GM10266 (cell line): ENCODE measurements around the gene LPO.

Experiments
- DNase-seq: peaks from one replicate; pipeline ENCODE4 v3.0.0; 2012; ENCODE audit errors: extremely low spot score
- CTCF ChIP-seq: IDR thresholded peaks from 2 replicates; pipeline ENCODE4 v1.5.1; 2012; ENCODE audit warnings: mild to moderate bottlenecking, low read depth; ENCODE audit not compliant: control insufficient read depth, insufficient read depth; ENCODE audit errors: missing control alignments

Gene LPO

GRCh38 chr17:58238147-58238634 is at the start of gene LPO:
TSS of gene LPO (plus strand) at chr17:58238584. CDS start at chr17:58242980, 4,396 bp downstream.
- no peak for DNase-seq
- no peak for TF ChIP-seq CTCF

GRCh38 chr17:58189436-58190146 is 48.8 kb upstream of the LPO start:
- TF ChIP-seq CTCF: no peak
- DNase-seq: no peak

- no peak for DNase-seq
- TF ChIP-seq CTCF: no peak
These were observed 47.0 kb upstream of the LPO start for GRCh38 chr17:58191241-58191896.

- DNase-seq: no peak
- TF ChIP-seq CTCF: no peak
These were observed 45.8 kb upstream of the LPO start, which contains the start of gene EPX for GRCh38 chr17:58192612-58193011. TSS of gene EPX (plus strand) at chr17:58192726. CDS start at chr17:58192847, 121 bp downstream.

GRCh38 chr17:58193641-58194255 is 44.6 kb upstream of the LPO start:
- no peak for TF ChIP-seq CTCF
- no peak for DNase-seq

- TF ChIP-seq CTCF: no peak
- no peak for DNase-seq
These were observed 42.8 kb upstream of the LPO start for GRCh38 chr17:58195518-58196123.

DNA sequence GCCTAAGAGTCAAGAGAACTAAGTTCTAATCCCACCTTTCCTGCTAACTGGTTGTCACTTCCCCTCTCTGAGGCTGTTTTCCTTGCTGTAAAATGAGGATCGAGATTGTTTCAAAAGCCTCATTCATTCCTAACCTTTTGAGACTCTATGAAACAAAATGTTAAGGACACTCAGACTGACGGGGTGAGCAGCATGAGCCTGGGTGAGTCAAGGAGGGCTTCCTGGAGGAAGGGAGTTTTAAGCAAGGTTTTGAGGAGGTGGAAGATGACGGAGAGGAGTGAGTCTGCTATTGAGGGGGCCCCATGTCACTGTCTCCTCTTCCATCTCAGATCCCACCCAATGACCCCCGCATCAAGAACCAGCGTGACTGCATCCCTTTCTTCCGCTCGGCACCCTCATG is 41.8 kb upstream of the LPO start:
- no peak for TF ChIP-seq CTCF
- DNase-seq: no peak
